ENCODE data around the gene GLYR1.
"Not testable (repeated sequence)": the region's sequence is repeated elsewhere in the genome, so short reads cannot be mapped to it uniquely, and the experiment has no call there.

Gene GLYR1

GRCh38 chr16:4799171-4799855 is 47.8 kb downstream of the GLYR1 start:
- intact Hi-C loops (cut with DNase I): no loop called here
- DNase-seq: no peak

GRCh38 chr16:4798456-4798855 is 48.6 kb downstream of the GLYR1 start:
- intact Hi-C loops (cut with DNase I): no loop called here
- no peak for DNase-seq

GRCh38 chr16:4797805-4798252 is 49.3 kb downstream of the GLYR1 start:
- intact Hi-C loops (cut with DNase I): no loop called here
- no peak for DNase-seq

GRCh38 chr16:4796982-4797804 is 49.9 kb downstream of the GLYR1 start:
- intact Hi-C loops (cut with DNase I): no loop called here
- DNase-seq: no peak

GRCh38 chr16:4795828-4796572 is 51.1 kb downstream of the GLYR1 start:
- intact Hi-C loops (cut with DNase I): no loop called here
- no peak for DNase-seq

- intact Hi-C loops (cut with DNase I): no loop called here
- peak in 5 of 42 donors; percentile 14 to 48 (median 32) for DNase-seq
Measured at GRCh38 chr16:4795181-4795827, 51.8 kb downstream of the GLYR1 start, which contains the start of gene SMIM22. Gene SMIM22 (plus strand): TSS chr16:4795369. CDS start chr16:4795735, 366 bp downstream.

- no peak for DNase-seq
- intact Hi-C loops (cut with DNase I): no loop called here
Measured at GRCh38 chr16:4792951-4793513, 54.1 kb downstream of the GLYR1 start.

- no peak for DNase-seq
Measured at GRCh38 chr16:4790871-4791270, 56.2 kb downstream of the GLYR1 start.

GRCh38 chr16:4790261-4790660 is 56.8 kb downstream of the GLYR1 start:
- intact Hi-C loops (cut with DNase I): no loop called here
- no peak for DNase-seq

More at GRCh38 chr16:4790871-4791270, 56.2 kb downstream of the GLYR1 start:
- intact Hi-C loops (cut with DNase I): no loop called here

- no peak for DNase-seq
- intact Hi-C loops (cut with DNase I): no loop called here
Measured at GRCh38 chr16:4788910-4789309, 58.2 kb downstream of the GLYR1 start.

- intact Hi-C loops (cut with DNase I): no loop called here
- DNase-seq: no peak
Measured at GRCh38 chr16:4788489-4788889, 58.6 kb downstream of the GLYR1 start.

- DNase-seq: no peak
- intact Hi-C loops (cut with DNase I): no loop called here
Measured at GRCh38 chr16:4787627-4788482, 59.2 kb downstream of the GLYR1 start, which contains the start of gene SEPTIN12. Gene SEPTIN12 (minus strand): TSS chr16:4788345. CDS start chr16:4787645, 700 bp downstream.

- intact Hi-C loops (cut with DNase I): no loop called here
- DNase-seq: peak in 5 of 42 donors; percentile 27 to 68 (median 45)
Measured at GRCh38 chr16:4787068-4787467, 60.0 kb downstream of the GLYR1 start.

GRCh38 chr16:4785758-4786433 is 61.2 kb downstream of the GLYR1 start:
- DNase-seq: peak in 6 of 42 donors; percentile 11 to 54 (median 33)
- intact Hi-C loops (cut with DNase I): no loop called here

- DNase-seq; intact Hi-C loops (cut with DNase I): not testable (repeated sequence)
Measured at GRCh38 chr16:4784444-4784987, 62.6 kb downstream of the GLYR1 start.

GRCh38 chr16:4783951-4784336 is 63.1 kb downstream of the GLYR1 start:
- intact Hi-C loops (cut with DNase I): no loop called here
- peak in 1 of 42 donors; percentile 35 for DNase-seq

Data from head of caudate nucleus (tissue), 42 donors.